Colonic mucosa (tissue), 4 donors: ENCODE data around the gene OSBP2. TPM values are rescaled to one million over a fixed set of nuclear protein-coding genes. Genes with fewer than 3 reads are reported as not detected.

Experiments used
- DNase-seq: peaks from one replicate; pipeline ENCODE4 v3.0.0-alpha.2; 2020
- H3K27ac ChIP-seq: fragments of 200-600 bp; one replicate; pipeline ENCODE4 v1.8.0; 2021
- H3K27me3 ChIP-seq: fragments of 200-600 bp; one replicate; pipeline ENCODE4 v1.8.0; 2021
- H3K36me3 ChIP-seq: fragments of 200-600 bp; one replicate; pipeline ENCODE4 v1.8.0; 2021
- H3K4me1 ChIP-seq: fragments of 200-600 bp; one replicate; pipeline ENCODE4 v1.8.0; 2021; ENCODE audit warnings: mild to moderate bottlenecking
- H3K4me3 ChIP-seq: fragments of 200-600 bp; one replicate; pipeline ENCODE4 v1.8.0; 2021
- H3K9ac ChIP-seq, 2 donors: one replicate each; pipeline ENCODE4 v1.7.0; 2013; ENCODE audit warnings: control low read depth in 2 of 2, low read depth in 2 of 2, low read length in 2 of 2
- H3K9me3 ChIP-seq: fragments of 200-600 bp; one replicate; pipeline ENCODE4 v1.8.0; 2021
- CTCF ChIP-seq: fragments of 200-600 bp; IDR thresholded peaks from one replicate; pipeline ENCODE4 v1.8.0; 2022; ENCODE audit warnings: antibody characterized with exemption, mild to moderate bottlenecking
- intact Hi-C: fragments of 100-400 bp; cut with DNase I; formaldehyde crosslinking; loops from one replicate; pipeline ENCODE4 v1.14.1; 2022
- total RNA-seq, 2 donors: library from RNA; stranded (reverse); fragmentation: NEBNext Ultra II Directional in 1 of 2; extraction: Animal tissue kit (Norgen Biotek cat#: 25700) in 1 of 2; gene quantifications; one replicate each; pipeline ENCODE4 v1.2.1, GENCODE V29; 2021
- donor health status: healthy.
- donor health status: DM: no; HTN: no; CAD: no.
- donor health status: DM: no; HTN: no; CAD: no.

OSBP2 gene
- total RNA-seq, 2 donors from 2014 or later: 3.2 to 4.3 TPM

DNA sequence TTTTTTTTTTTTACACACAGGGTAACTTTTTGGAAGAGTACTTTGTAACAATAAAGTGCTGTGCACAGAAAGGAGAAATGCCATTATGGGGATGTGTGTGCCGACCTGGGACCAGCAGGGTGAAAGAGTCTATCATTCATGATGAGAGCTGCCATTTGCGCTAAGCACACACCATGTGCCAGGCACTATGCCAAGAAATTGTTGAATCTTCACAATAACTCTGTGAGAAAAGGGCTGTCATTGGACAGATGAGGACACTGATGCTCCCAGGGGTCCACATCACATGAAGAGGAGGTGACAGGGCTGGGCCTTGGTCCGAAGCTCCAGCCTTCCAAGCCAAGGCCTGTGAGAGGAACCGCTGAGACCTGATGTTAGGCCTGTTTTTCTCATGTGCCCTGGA, 32.6 kb upstream of the OSBP2 start:
- Histone ChIP-seq H3K9ac (no peak overlapping the region), H3K36me3 (no peaks in the 10 kb centered on the region), H3K27me3 (no peaks in the 10 kb centered on the region), H3K9me3 (no peaks in the 10 kb centered on the region), H3K4me1 (no peaks in the 10 kb centered on the region), H3K4me3 (no peak overlapping the region), H3K27ac (no peak overlapping the region)
- no peak for DNase-seq
- no peak for TF ChIP-seq CTCF
- intact Hi-C loops: no loop called here

DNA sequence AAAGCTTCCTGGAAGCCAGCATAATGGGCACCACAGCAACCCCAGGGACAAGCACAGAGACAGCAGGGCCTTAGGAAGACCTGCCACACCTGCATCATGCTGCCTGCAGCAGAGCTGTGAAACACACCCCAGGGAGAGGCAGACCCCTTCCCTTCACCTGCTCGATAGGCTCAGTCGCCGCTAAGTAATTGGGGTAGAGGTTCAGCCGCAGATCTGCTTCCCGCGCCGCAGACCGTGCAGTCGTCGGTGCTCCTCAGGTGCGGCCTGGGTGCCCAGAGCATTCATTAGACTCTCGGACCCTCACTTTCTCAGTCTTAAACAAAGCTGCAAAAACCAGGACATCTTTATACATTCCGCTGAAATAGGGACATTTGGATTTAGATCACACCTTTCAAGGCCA, 29.9 kb upstream of the OSBP2 start:
- Histone ChIP-seq H3K27ac (no peak overlapping the region), H3K36me3 (no peaks in the 10 kb centered on the region), H3K9me3 (no peaks in the 10 kb centered on the region), H3K27me3 (no peaks in the 10 kb centered on the region), H3K9ac (peak overlapping the region in 1 of 2 donors; percentile 12), H3K4me3 (no peak overlapping the region), H3K4me1 (no peaks in the 10 kb centered on the region)
- peak; percentile 35 for DNase-seq
- TF ChIP-seq CTCF: no peak
- intact Hi-C loops: no loop called here

GRCh38 chr22:30665266-30665665, 29.4 kb upstream of the OSBP2 start:
- no peaks in the 10 kb centered on the region for H3K27me3 ChIP-seq
- peak overlapping the region in 1 of 2 donors; percentile 79 for H3K9ac ChIP-seq
- no peaks in the 10 kb centered on the region for H3K4me1 ChIP-seq
- peak overlapping the region; percentile 90 for H3K27ac ChIP-seq
- peak; percentile 34 for DNase-seq
- H3K4me3 ChIP-seq: no peak overlapping the region
- TF ChIP-seq CTCF: no peak
- intact Hi-C loops: no loop called here
- H3K9me3 ChIP-seq: no peaks in the 10 kb centered on the region
- H3K36me3 ChIP-seq: no peaks in the 10 kb centered on the region

DNA sequence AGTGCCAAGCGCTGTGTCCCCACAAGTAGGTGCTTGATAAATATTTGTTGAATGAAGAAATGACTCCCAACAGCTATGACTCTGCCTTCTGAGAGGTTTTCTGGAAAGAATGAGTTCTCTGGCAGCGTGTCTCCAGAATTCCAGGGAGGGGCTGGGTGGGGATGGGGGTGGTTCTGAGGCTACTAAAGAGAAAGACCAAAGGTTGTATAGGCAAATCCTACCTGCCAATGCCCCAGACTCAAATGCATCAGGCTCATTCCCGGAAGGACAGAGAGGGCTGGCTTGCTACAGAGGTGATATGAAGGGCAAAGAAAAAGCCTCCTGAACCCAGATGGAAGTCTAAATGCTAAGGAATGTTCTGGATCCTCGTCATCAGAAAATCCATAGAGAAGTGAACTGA, 28.9 kb upstream of the OSBP2 start:
- Histone ChIP-seq H3K4me3 (no peak overlapping the region), H3K36me3 (no peaks in the 10 kb centered on the region), H3K27me3 (no peaks in the 10 kb centered on the region), H3K4me1 (no peaks in the 10 kb centered on the region), H3K9me3 (no peaks in the 10 kb centered on the region), H3K9ac (peak overlapping the region in 1 of 2 donors; percentile 79), H3K27ac (peak overlapping the region; percentile 90)
- no peak for TF ChIP-seq CTCF
- intact Hi-C loops: no loop called here
- peak; percentile 61 for DNase-seq

GRCh38 chr22:30667107-30667493, 27.6 kb upstream of the OSBP2 start:
- no peaks in the 10 kb centered on the region for H3K27me3 ChIP-seq
- H3K9ac ChIP-seq: peak overlapping the region; percentile 79 to 83
- no peaks in the 10 kb centered on the region for H3K9me3 ChIP-seq
- H3K4me1 ChIP-seq: no peaks in the 10 kb centered on the region
- H3K27ac ChIP-seq: peak overlapping the region; percentile 90
- intact Hi-C loops: no loop called here
- peak overlapping the region; percentile 69 for H3K4me3 ChIP-seq
- no peak for TF ChIP-seq CTCF
- DNase-seq: peak; percentile 80
- no peaks in the 10 kb centered on the region for H3K36me3 ChIP-seq
